ENCODE data around the gene GDF10. TPM values are rescaled to one million over a fixed set of nuclear protein-coding genes. Genes with fewer than 3 reads are reported as not detected.

Gene GDF10
- polyA plus RNA-seq, 1 of the 3 experiments (the other 2 are of a cell fraction): 0.02 TPM

DNA sequence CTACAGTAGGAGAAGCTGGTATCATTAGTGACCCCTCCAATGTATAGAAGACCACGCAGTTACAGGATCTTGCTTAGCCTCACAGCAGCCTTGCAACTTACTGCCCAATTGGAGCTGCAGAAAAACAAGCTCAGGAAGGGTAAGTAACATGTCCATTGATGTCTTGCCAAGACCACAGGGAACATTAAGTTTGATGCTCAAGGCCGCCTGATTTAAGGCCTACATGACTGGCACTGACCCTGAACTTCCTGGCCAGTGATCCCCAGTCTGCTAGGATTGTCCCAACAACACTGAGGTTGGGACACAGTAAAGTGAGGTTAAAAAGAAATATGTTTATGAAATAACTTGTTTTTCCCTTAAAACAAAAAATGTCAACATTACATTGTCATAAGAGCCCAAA is 15.4 kb downstream of the GDF10 start:
- H3K4me1 ChIP-seq (ENCODE audit: control insufficient read depth in 1 of 2, insufficient read depth in 2 of 2, low read depth in 1 of 2, low read length in 1 of 2): peaks cover 0 to 24% of the 10 kb centered on the region in 2 experiments; a peak in 1 of 4 replicates
- DNase-seq: no peak
- H3K9me2 ChIP-seq: no peaks in the 10 kb centered on the region
- POLR2A ChIA-PET: interaction anchor here (1.3 kb wide), 1 partner anchor 293 kb away, joined by 3 read pairs; no protein-coding TSS in a partner anchor
- no peak overlapping the region for H3K4me2 ChIP-seq
- no peak for TF ChIP-seq RAD21 (IDR thresholded peaks at IDR 0.05; ENCODE audit: low read length)
- no peaks in the 10 kb centered on the region for H3K79me2 ChIP-seq (ENCODE audit: insufficient read depth)
- H3K4me3 ChIP-seq (ENCODE audit: low read depth in 2 of 2, low read length in 1 of 2): no peak overlapping the region
- CTCF ChIA-PET: interaction anchor here (1.2 to 12.0 kb wide), 5 partner anchors 26 to 323 kb away, joined by 3 to 337 read pairs (median 55); no protein-coding TSS in a partner anchor
- no peaks in the 10 kb centered on the region for H3K9me3 ChIP-seq
- 30% methylated on average over 2 of the region's 2 CpGs for WGBS (ENCODE audit: low lambda C conversion rate)
- H3K27ac ChIP-seq (ENCODE audit: low read depth in 2 of 2, low read length in 1 of 2): no peak overlapping the region
- no peaks in the 10 kb centered on the region for H4K20me1 ChIP-seq (ENCODE audit: insufficient read depth)
- no peak overlapping the region for H2AFZ ChIP-seq (ENCODE audit: low read depth)
- no peaks in the 10 kb centered on the region for H3K27me3 ChIP-seq (ENCODE audit: insufficient read depth)
- no peaks in the 10 kb centered on the region for H3F3A ChIP-seq (replicated peaks; ENCODE audit: insufficient read depth)
- no peak overlapping the region for H3K9ac ChIP-seq
- no peaks in the 10 kb centered on the region for H3K36me3 ChIP-seq (replicated peaks in 1 of 2; ENCODE audit: control insufficient read depth in 1 of 2, insufficient read depth in 2 of 2, low read length in 1 of 2)

DNA sequence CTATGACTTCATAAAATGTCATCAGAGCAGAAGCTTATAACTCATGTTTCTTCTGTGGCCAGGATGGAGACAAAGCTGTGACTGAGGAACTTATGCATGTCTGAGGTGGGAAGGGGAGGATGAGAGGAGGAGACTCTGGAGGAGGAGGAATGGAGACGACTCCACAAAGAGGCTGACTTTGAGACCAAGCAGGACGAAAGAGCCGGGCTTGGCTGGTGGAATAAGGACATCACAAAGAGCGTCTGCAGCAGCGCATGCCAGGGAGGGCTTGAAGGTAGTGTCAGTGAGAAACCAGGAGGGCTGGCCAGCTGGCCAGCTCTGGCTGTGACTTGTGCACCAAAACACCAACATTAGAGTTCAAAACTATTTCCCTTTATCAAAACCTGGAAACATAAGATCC is 16.1 kb downstream of the GDF10 start:
- H3F3A ChIP-seq (replicated peaks; ENCODE audit: insufficient read depth): no peaks in the 10 kb centered on the region
- H4K20me1 ChIP-seq (ENCODE audit: insufficient read depth): no peaks in the 10 kb centered on the region
- POLR2A ChIA-PET: interaction anchor here (1.3 kb wide), 1 partner anchor 294 kb away, joined by 3 read pairs; no protein-coding TSS in a partner anchor
- no peaks in the 10 kb centered on the region for H3K9me3 ChIP-seq
- 60% methylated on average over 5 of the region's 5 CpGs for WGBS (ENCODE audit: low lambda C conversion rate)
- CTCF ChIA-PET: interaction anchor here (1.2 to 12.0 kb wide), 5 partner anchors 25 to 324 kb away, joined by 3 to 337 read pairs (median 55); no protein-coding TSS in a partner anchor
- H3K4me1 ChIP-seq (ENCODE audit: control insufficient read depth in 1 of 2, insufficient read depth in 2 of 2, low read depth in 1 of 2, low read length in 1 of 2): peaks cover 0 to 17% of the 10 kb centered on the region in 2 experiments; a peak in 1 of 4 replicates
- H3K4me2 ChIP-seq: no peak overlapping the region
- no peak overlapping the region for H2AFZ ChIP-seq (ENCODE audit: low read depth)
- H3K36me3 ChIP-seq (replicated peaks in 1 of 2; ENCODE audit: control insufficient read depth in 1 of 2, insufficient read depth in 2 of 2, low read length in 1 of 2): no peaks in the 10 kb centered on the region
- H3K9me2 ChIP-seq: no peaks in the 10 kb centered on the region
- DNase-seq: no peak
- H3K79me2 ChIP-seq (ENCODE audit: insufficient read depth): no peaks in the 10 kb centered on the region
- no peak for TF ChIP-seq POLR2AphosphoS5 (IDR thresholded peaks at IDR 0.05; ENCODE audit: low read depth, low read length)
- no peak for TF ChIP-seq NRF1 (IDR thresholded peaks at IDR 0.05; ENCODE audit: low read depth, low read length)
- no peak for TF ChIP-seq JUND (IDR thresholded peaks at IDR 0.05)
- TF ChIP-seq, protein P1, sequence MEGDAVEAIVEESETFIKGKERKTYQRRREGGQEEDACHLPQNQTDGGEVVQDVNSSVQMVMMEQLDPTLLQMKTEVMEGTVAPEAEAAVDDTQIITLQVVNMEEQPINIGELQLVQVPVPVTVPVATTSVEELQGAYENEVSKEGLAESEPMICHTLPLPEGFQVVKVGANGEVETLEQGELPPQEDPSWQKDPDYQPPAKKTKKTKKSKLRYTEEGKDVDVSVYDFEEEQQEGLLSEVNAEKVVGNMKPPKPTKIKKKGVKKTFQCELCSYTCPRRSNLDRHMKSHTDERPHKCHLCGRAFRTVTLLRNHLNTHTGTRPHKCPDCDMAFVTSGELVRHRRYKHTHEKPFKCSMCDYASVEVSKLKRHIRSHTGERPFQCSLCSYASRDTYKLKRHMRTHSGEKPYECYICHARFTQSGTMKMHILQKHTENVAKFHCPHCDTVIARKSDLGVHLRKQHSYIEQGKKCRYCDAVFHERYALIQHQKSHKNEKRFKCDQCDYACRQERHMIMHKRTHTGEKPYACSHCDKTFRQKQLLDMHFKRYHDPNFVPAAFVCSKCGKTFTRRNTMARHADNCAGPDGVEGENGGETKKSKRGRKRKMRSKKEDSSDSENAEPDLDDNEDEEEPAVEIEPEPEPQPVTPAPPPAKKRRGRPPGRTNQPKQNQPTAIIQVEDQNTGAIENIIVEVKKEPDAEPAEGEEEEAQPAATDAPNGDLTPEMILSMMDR (IDR thresholded peaks at IDR 0.05): no peak
- TF ChIP-seq TEAD4 (IDR thresholded peaks at IDR 0.05; ENCODE audit: borderline replicate concordance, insufficient read depth): no peak
- TF ChIP-seq GATA2 (CRISPR knock-in tag; IDR thresholded peaks at IDR 0.05): no peak
- H3K27ac ChIP-seq (ENCODE audit: low read depth in 2 of 2, low read length in 1 of 2): no peak overlapping the region
- H3K27me3 ChIP-seq (ENCODE audit: insufficient read depth): no peaks in the 10 kb centered on the region
- H3K4me3 ChIP-seq (ENCODE audit: low read depth in 2 of 2, low read length in 1 of 2): no peak overlapping the region
- no peak overlapping the region for H3K9ac ChIP-seq

DNA sequence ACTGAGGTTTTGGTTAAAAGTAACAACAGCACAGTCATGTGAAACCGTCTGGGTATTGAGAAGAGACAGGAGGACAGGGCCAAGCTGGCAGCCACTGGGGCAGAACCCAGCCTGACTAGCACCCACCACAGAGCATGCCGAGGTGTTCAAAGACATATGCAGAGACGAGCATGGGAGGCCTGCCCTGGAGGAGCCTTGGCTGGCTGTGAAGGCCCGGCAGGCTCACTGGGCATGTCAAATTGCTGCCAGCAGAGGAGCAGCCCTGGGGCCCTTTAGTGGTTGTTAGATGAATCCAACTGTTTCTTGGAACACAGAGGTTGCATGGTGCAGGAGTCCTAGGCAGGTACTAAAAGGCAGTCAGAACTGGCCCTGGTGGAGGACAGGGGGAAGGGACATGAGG is 17.3 kb downstream of the GDF10 start:
- no peak overlapping the region for H3K9ac ChIP-seq
- H3K36me3 ChIP-seq (replicated peaks in 1 of 2; ENCODE audit: control insufficient read depth in 1 of 2, insufficient read depth in 2 of 2, low read length in 1 of 2): no peaks in the 10 kb centered on the region
- no peak for DNase-seq
- H2AFZ ChIP-seq (ENCODE audit: low read depth): no peak overlapping the region
- no peak overlapping the region for H3K4me3 ChIP-seq (ENCODE audit: low read depth in 2 of 2, low read length in 1 of 2)
- no peaks in the 10 kb centered on the region for H3K9me2 ChIP-seq
- no peaks in the 10 kb centered on the region for H3F3A ChIP-seq (replicated peaks; ENCODE audit: insufficient read depth)
- no peaks in the 10 kb centered on the region for H3K79me2 ChIP-seq (ENCODE audit: insufficient read depth)
- H3K4me2 ChIP-seq: no peak overlapping the region
- no peaks in the 10 kb centered on the region for H3K27me3 ChIP-seq (ENCODE audit: insufficient read depth)
- ChIA-PET CTCF (interaction anchor here (1.4 to 3.3 kb wide), 2 partner anchors 23 to 293 kb away, joined by 4 to 18 read pairs; no protein-coding TSS in a partner anchor), POLR2A (no interaction called here)
- 24% methylated on average over 4 of the region's 4 CpGs for WGBS (ENCODE audit: low lambda C conversion rate)
- no peaks in the 10 kb centered on the region for H3K9me3 ChIP-seq
- no peak overlapping the region for H3K27ac ChIP-seq (ENCODE audit: low read depth in 2 of 2, low read length in 1 of 2)
- H4K20me1 ChIP-seq (ENCODE audit: insufficient read depth): no peaks in the 10 kb centered on the region
- peaks cover 0 to 6% of the 10 kb centered on the region in 2 experiments; a peak in 1 of 4 replicates for H3K4me1 ChIP-seq (ENCODE audit: control insufficient read depth in 1 of 2, insufficient read depth in 2 of 2, low read depth in 1 of 2, low read length in 1 of 2)
- TF ChIP-seq TCF12 (IDR thresholded peaks at IDR 0.05) (no peak), YY1 (IDR thresholded peaks at IDR 0.05; ENCODE audit: low read depth) (no peak), MEF2A (IDR thresholded peaks at IDR 0.05; ENCODE audit: borderline replicate concordance, low read depth) (no peak)
